T-helper 2 cell treated with Interferon-gamma antibody and Interleukin-4, amounts not matched to agents 5 μg/mL and 100 μg/mL, for 36 hours (primary cell): ENCODE measurements around the gene VSIG10.
"Not testable (repeated sequence)": the region's sequence is repeated elsewhere in the genome, so short reads cannot be mapped to it uniquely, and the experiment has no call there.

Experiments used
- DNase-seq: peaks from one replicate; pipeline ENCODE4 v3.0.0; 2021; ENCODE audit warnings: low spot score
- H3K27ac Mint-ChIP-seq: one replicate; pipeline ENCODE4 v1.8.0; 2021; ENCODE audit warnings: mild to moderate bottlenecking, mixed read lengths
- H3K27me3 Mint-ChIP-seq: one replicate; pipeline ENCODE4 v1.8.0; 2021; ENCODE audit warnings: low read depth, mixed read lengths
- H3K36me3 Mint-ChIP-seq: one replicate; pipeline ENCODE4 v1.8.0; 2021; ENCODE audit warnings: low read depth, mixed read lengths
- H3K4me1 Mint-ChIP-seq: one replicate; pipeline ENCODE4 v1.8.0; 2021; ENCODE audit warnings: low read depth, mixed read lengths
- H3K4me3 Mint-ChIP-seq: one replicate; pipeline ENCODE4 v1.8.0; 2022; ENCODE audit warnings: mild to moderate bottlenecking, moderate library complexity, mixed read lengths
- H3K9me3 Mint-ChIP-seq: one replicate; pipeline ENCODE4 v1.8.0; 2021; ENCODE audit warnings: mixed read lengths

VSIG10 gene

GRCh38 chr12:118103601-118104382, at the start of gene VSIG10:
TSS of gene VSIG10 (minus strand) at chr12:118104011. CDS start at chr12:118103671, 340 bp downstream.
- H3K27me3 Mint-ChIP-seq = peaks cover 19% of the 10 kb centered on the region
- peak; percentile 20 for DNase-seq
- peaks cover 2% of the 10 kb centered on the region for H3K36me3 Mint-ChIP-seq
- peaks cover 6% of the 10 kb centered on the region for H3K4me1 Mint-ChIP-seq
- no peaks in the 10 kb centered on the region for H3K9me3 Mint-ChIP-seq
- peak within 1 kb of the TSS; percentile 52 for H3K27ac Mint-ChIP-seq
- peak within 1 kb of the TSS; percentile 92 for H3K4me3 Mint-ChIP-seq

DNA sequence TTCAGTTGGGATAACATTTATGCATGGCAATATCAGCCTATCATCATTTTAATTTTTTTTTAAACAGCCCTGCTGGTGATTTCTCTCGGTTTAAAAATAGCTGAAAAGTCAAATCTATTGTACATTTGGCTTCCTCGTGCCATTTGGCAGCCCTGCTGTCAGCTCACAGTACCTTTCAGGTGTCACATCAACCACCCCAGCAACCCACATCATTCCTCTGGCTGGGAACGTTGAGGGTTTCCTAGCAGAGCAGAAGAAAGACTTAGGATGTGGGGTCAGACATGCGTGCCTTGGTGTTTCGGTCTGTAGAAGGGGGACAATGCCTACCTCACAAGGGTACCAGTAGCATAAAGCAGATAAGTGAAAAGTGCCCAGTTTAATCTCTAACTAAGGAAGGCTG, 47.9 kb upstream of the VSIG10 start:
- no peak for DNase-seq
- Mint-ChIP-seq H3K36me3 (peaks cover 23% of the 10 kb centered on the region), H3K4me3 (no peak overlapping the region), H3K4me1 (no peaks in the 10 kb centered on the region), H3K27ac (no peak overlapping the region), H3K9me3 (no peaks in the 10 kb centered on the region), H3K27me3 (no peaks in the 10 kb centered on the region)

DNA sequence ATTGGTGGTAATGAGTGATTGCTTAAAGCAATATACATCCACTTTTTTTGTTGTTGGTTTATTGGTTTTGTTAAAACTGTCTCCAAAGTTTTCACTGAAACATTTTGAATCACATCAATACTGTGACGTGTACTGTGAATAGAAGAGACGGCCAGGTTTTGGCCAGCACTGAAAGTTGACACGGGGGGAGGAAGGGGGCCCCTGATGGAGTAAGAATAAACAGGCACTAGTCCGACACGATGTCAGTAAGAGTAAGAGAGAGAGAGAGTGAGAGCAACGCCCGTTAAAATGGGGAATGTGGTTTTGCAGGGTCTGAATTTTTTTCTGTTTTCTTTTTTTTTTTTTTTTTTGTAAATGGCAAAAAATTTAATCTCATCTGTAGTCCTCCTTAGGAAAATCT, 46.8 kb upstream of the VSIG10 start:
- no peak overlapping the region for H3K4me3 Mint-ChIP-seq
- H3K27me3 Mint-ChIP-seq = no peaks in the 10 kb centered on the region
- no peaks in the 10 kb centered on the region for H3K9me3 Mint-ChIP-seq
- no peak overlapping the region for H3K27ac Mint-ChIP-seq
- H3K36me3 Mint-ChIP-seq = peaks cover 27% of the 10 kb centered on the region
- no peak for DNase-seq
- H3K4me1 Mint-ChIP-seq = no peaks in the 10 kb centered on the region

GRCh38 chr12:118148287-118148686, 44.5 kb upstream of the VSIG10 start:
- peaks cover 36% of the 10 kb centered on the region for H3K36me3 Mint-ChIP-seq
- H3K27ac Mint-ChIP-seq = no peak overlapping the region
- no peak overlapping the region for H3K4me3 Mint-ChIP-seq

DNA sequence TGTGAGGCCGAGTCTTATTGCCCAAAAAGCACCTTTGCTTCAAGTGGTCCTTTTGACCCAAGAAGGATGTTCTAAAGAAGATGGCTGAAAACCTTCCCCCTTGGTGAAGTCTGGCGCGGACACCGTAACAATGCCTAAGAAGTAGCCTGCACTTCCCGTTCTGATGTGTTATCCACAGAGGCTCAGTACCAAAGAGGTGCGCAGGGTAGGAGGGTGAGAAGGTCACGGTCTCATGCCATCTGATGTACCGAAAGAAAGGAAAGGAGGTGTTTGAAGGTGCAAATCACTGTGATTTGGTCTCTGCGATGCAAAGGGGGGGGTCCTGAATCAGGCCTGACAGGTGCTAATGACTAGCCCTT, 42.0 kb upstream of the VSIG10 start:
- H3K27me3 Mint-ChIP-seq = no peaks in the 10 kb centered on the region
- H3K4me1 Mint-ChIP-seq = peaks cover 2% of the 10 kb centered on the region
- DNase-seq = no peak
- no peak overlapping the region for H3K4me3 Mint-ChIP-seq
- H3K36me3 Mint-ChIP-seq = peaks cover 41% of the 10 kb centered on the region
- no peak overlapping the region for H3K27ac Mint-ChIP-seq
- H3K9me3 Mint-ChIP-seq = no peaks in the 10 kb centered on the region

More at GRCh38 chr12:118148287-118148686, 44.5 kb upstream of the VSIG10 start:
- Mint-ChIP-seq H3K4me1 (peaks cover 2% of the 10 kb centered on the region), H3K9me3 (no peaks in the 10 kb centered on the region), H3K27me3 (no peaks in the 10 kb centered on the region)
- no peak for DNase-seq

DNA sequence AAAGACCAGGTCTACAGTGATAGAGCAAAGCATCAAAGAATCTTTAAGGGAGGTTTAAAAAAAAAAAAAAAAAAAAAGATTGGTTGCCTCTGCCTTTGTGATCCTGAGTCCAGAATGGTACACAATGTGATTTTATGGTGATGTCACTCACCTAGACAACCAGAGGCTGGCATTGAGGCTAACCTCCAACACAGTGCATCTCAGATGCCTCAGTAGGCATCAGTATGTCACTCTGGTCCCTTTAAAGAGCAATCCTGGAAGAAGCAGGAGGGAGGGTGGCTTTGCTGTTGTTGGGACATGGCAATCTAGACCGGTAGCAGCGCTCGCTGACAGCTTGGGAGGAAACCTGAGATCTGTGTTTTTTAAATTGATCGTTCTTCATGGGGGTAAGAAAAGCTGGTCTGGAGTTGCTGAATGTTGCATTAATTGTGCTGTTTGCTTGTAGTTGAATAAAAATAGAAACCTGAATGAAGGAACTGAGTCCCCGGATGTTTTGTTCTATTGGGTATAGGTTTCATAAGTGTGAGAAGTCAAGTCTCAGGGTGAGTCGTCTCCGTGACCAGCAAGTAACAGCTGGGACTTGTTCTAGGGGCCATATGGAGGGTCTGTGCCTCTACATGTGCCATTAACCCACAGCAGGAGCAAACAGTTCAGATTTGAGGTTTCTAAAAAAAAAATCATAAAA, 41.4 kb upstream of the VSIG10 start:
- Mint-ChIP-seq H3K27ac (peak overlapping the region; percentile 19), H3K36me3 (peaks cover 43% of the 10 kb centered on the region), H3K4me3 (no peak overlapping the region), H3K4me1 (peaks cover 2% of the 10 kb centered on the region), H3K9me3 (no peaks in the 10 kb centered on the region), H3K27me3 (no peaks in the 10 kb centered on the region)
- DNase-seq = no peak

GRCh38 chr12:118144499-118144898, 40.7 kb upstream of the VSIG10 start:
- no peak for DNase-seq
- Mint-ChIP-seq H3K9me3 (no peaks in the 10 kb centered on the region), H3K27me3 (no peaks in the 10 kb centered on the region), H3K36me3 (peaks cover 48% of the 10 kb centered on the region), H3K27ac (no peak overlapping the region), H3K4me3 (no peak overlapping the region), H3K4me1 (peaks cover 2% of the 10 kb centered on the region)

DNA sequence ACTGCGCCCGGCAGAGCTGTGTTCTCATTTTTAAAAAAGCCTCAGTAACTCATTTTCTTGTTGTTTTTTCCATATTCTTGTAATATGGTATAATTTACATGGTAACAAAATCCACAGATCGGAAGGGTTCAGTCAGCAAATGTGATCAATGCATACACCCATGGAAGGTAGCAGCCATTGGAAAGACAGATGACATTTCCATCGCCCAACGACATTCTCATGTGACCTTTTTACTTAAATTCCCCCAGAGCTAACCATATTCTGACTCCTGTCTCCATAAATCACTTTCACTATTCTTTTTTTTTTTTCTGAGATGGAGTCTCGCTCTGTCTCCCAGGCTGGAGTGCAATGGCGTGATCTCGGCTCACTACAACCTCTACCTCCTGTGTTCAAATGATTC, 37.0 kb upstream of the VSIG10 start:
- Mint-ChIP-seq H3K36me3 (peaks cover 46% of the 10 kb centered on the region), H3K9me3 (no peaks in the 10 kb centered on the region), H3K4me1 (peaks cover 13% of the 10 kb centered on the region), H3K27ac (no peak overlapping the region), H3K4me3 (no peak overlapping the region), H3K27me3 (no peaks in the 10 kb centered on the region)
- DNase-seq = no peak

GRCh38 chr12:118137148-118137678, 33.4 kb upstream of the VSIG10 start:
- H3K27me3 Mint-ChIP-seq = no peaks in the 10 kb centered on the region
- peaks cover 15% of the 10 kb centered on the region for H3K4me1 Mint-ChIP-seq
- peak overlapping the region; percentile 96 for H3K4me3 Mint-ChIP-seq

DNA sequence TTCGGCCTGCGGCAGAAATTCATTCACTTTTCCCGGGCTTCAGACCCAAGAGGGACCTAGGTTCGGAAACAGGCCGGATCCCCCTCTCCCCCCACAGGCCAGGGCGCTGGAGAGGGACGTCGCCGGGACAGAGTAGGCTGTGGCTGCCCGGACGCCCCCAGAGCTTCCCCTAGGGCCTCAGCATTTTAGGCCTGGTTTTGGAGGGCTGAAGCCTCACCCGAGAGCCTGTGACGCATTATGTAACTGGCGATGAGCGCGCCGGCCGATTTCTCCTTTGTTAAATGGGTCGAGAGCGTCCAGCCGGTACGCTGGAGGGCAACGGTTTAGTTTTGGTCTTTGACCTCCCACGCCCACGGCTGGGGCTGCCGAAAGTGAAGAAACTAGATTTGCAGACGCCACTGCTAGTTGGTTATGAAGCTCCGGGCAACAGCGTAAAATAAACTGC, 32.8 kb upstream of the VSIG10 start:
- H3K9me3 Mint-ChIP-seq = no peaks in the 10 kb centered on the region
- H3K4me3 Mint-ChIP-seq = peak overlapping the region; percentile 96
- no peaks in the 10 kb centered on the region for H3K27me3 Mint-ChIP-seq
- peaks cover 26% of the 10 kb centered on the region for H3K36me3 Mint-ChIP-seq
- peak; percentile 49 for DNase-seq
- peak overlapping the region; percentile 86 for H3K27ac Mint-ChIP-seq
- H3K4me1 Mint-ChIP-seq = peaks cover 19% of the 10 kb centered on the region

More at GRCh38 chr12:118137148-118137678, 33.4 kb upstream of the VSIG10 start:
- no peaks in the 10 kb centered on the region for H3K9me3 Mint-ChIP-seq
- no peak for DNase-seq
- H3K27ac Mint-ChIP-seq = peak overlapping the region; percentile 86
- peaks cover 29% of the 10 kb centered on the region for H3K36me3 Mint-ChIP-seq

DNA sequence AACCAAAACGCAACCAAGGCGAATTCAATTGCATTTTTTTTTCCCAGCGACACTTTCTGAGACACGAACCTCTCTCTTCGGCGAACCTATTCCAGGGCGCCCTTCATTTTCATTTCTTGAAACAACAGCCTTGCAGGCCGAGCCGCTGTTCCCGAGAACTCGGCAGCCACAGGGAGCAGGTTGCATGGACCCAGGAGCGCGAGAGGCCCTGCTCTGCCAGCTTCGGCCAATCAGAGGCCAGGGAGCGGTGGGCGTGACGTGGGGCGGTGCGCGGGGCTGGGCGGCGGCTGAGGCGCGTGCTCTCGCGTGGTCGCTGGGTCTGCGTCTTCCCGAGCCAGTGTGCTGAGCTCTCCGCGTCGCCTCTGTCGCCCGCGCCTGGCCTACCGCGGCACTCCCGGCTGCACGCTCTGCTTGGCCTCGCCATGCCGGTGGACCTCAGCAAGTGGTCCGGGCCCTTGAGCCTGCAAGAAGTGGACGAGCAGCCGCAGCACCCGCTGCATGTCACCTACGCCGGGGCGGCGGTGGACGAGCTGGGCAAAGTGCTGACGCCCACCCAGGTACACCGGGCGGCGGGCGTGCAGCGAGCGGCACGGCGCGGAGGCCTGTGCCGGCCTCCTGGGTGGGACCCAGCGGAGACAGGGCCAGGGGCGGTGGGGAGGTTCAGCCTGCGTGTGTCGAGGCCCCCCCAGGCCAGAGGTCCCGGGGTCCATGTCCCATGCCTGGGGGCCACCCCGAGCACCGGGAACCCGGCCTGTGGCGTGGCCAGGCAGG, 32.2 kb upstream of the VSIG10 start, which contains the start of gene PEBP1:
TSS of gene PEBP1 (plus strand) at position 337 of the 771 bp plus-strand sequence. CDS start at position 423, 86 bp downstream.
- peaks cover 22% of the 10 kb centered on the region for H3K36me3 Mint-ChIP-seq
- H3K9me3 Mint-ChIP-seq = no peaks in the 10 kb centered on the region
- peak; percentile 91 for DNase-seq
- H3K27ac Mint-ChIP-seq = peak within 1 kb of the TSS; percentile 93
- H3K4me1 Mint-ChIP-seq = peaks cover 19% of the 10 kb centered on the region
- peak within 1 kb of the TSS; percentile 96 for H3K4me3 Mint-ChIP-seq
- H3K27me3 Mint-ChIP-seq = no peaks in the 10 kb centered on the region

DNA sequence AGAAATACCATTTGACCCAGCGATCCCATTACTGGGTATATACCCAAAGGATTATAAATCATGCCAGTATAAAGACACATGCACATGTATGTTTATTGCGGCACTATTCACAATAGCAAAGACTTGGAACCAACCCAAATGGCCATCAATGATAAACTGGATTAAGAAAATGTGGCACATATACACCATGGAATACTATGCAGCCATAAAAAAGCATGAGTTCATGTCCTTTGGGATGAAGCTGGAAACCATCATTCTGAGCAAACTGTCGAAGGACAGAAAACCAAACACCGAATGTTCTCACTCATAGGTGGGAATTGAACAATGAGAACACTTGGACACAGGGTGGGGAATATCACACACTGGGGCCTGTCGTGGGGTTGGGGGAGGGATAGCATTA, 25.6 kb upstream of the VSIG10 start:
- not testable (repeated sequence) for H3K9me3 Mint-ChIP-seq, H3K27ac Mint-ChIP-seq, H3K36me3 Mint-ChIP-seq, H3K27me3 Mint-ChIP-seq, DNase-seq, H3K4me1 Mint-ChIP-seq, H3K4me3 Mint-ChIP-seq

DNA sequence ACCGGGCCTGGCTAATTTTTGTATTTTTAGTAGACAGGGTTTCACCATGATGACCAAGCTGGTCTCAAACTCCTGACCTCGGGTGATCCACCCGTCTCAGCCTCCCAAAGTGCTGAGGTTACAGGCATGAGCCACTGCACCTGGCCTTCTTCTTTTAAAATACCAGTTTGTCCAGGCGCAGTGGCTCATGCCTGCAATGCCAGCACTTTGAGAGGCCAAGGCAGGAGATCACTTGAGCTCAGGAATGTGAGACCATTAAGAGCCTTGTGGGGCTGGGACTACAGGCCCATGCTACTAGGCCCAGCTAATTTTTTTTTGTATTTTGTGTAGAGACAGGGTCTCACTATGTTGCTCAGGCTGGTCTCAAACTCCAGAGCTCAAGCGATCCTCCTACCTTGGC, 24.1 kb upstream of the VSIG10 start:
- H3K27ac Mint-ChIP-seq = no peak overlapping the region
- no peak overlapping the region for H3K4me3 Mint-ChIP-seq
- DNase-seq = no peak
- H3K4me1 Mint-ChIP-seq = peaks cover 4% of the 10 kb centered on the region
- no peaks in the 10 kb centered on the region for H3K9me3 Mint-ChIP-seq
- no peaks in the 10 kb centered on the region for H3K27me3 Mint-ChIP-seq
- H3K36me3 Mint-ChIP-seq = no peaks in the 10 kb centered on the region
